H1 (cell line): ENCODE results near the gene ITPKC. TPM values are rescaled to one million over a fixed set of nuclear protein-coding genes. Genes with fewer than 3 reads are reported as not detected.

Experiments
- CTCF ChIA-PET: fragments of 300-600 bp; sonication (Branson Sonifier 250); formaldehyde crosslinking; loops from one replicate; lab custom pipeline; 2021; ENCODE audit not compliant: partially characterized antibody; lab: Charles Lee
- POLR2A ChIA-PET: fragments of 300-600 bp; sonication (Branson Sonifier 250); formaldehyde crosslinking; loops from one replicate; lab custom pipeline; 2021; ENCODE audit warnings: inconsistent platforms; ENCODE audit not compliant: partially characterized antibody; lab: Charles Lee
- DNase-seq, 2 experiments: peaks; one replicate each; pipeline versions ENCODE4 v3.0.0 to v3.0.0-alpha.2; 2010 to 2022; ENCODE audit warnings: low spot score in 2 of 2, low read depth in 1 of 2, mixed read lengths in 1 of 2
- FAIRE-seq: peaks from 2 replicates; lab custom pipeline; 2011; peaks lifted over from hg19 to GRCh38; lab: Jason Lieb, UNC
- H2AFZ ChIP-seq: 2 replicates; pipeline ENCODE4 v1.8.1; 2012; ENCODE audit warnings: low read length, inconsistent platforms
- H2AK5ac ChIP-seq: 2 replicates; pipeline ENCODE4 v1.6.1; 2013; ENCODE audit warnings: low read depth, low read length
- H2BK120ac ChIP-seq: replicated peaks from 2 replicates; pipeline ENCODE3; 2013; ENCODE audit warnings: low read depth, low read length, inconsistent platforms
- H2BK12ac ChIP-seq: 2 replicates; pipeline ENCODE4 v1.6.1; 2013; ENCODE audit warnings: low read depth, low read length
- H2BK15ac ChIP-seq: 2 replicates; pipeline ENCODE4 v1.6.1; 2013; ENCODE audit warnings: low read length
- H2BK20ac ChIP-seq: 2 replicates; pipeline ENCODE4 v1.6.1; 2013; ENCODE audit warnings: low read length
- H2BK5ac ChIP-seq: 2 replicates; pipeline ENCODE4 v1.6.1; 2013; ENCODE audit warnings: low read depth, low read length
- H3K14ac ChIP-seq: 2 replicates; pipeline ENCODE4 v1.6.1; 2013; ENCODE audit warnings: inconsistent platforms; ENCODE audit not compliant: insufficient read length
- H3K18ac ChIP-seq: 2 replicates; pipeline ENCODE4 v1.6.1; 2013; ENCODE audit warnings: low read length; ENCODE audit errors: extremely low read depth
- H3K23ac ChIP-seq: 2 replicates; pipeline ENCODE4 v1.6.1; 2013; ENCODE audit warnings: inconsistent platforms; ENCODE audit not compliant: insufficient read length
- H3K23me2 ChIP-seq: 2 replicates; pipeline ENCODE4 v1.6.1; 2013; ENCODE audit warnings: low read depth, low read length
- H3K27ac ChIP-seq: 2 replicates; pipeline ENCODE4 v1.6.1; 2011; ENCODE audit warnings: low read depth, low read length, inconsistent platforms
- H3K27me3 ChIP-seq, 4 experiments: replicated peaks in 1 of 4; 1 replicate in 1 of 4; 2 replicates in 3 of 4; pipeline versions ENCODE4 v1.6.1 to v1.8.1; 2011 to 2013; ENCODE audit warnings: low read length in 3 of 4, mild to moderate bottlenecking in 3 of 4, inconsistent platforms in 2 of 4, mixed read lengths in 2 of 4, moderate library complexity in 1 of 4; ENCODE audit not compliant: control insufficient read depth in 3 of 4, insufficient read depth in 3 of 4; ENCODE audit errors: extremely low read depth in 1 of 4
- H3K36me3 ChIP-seq, 4 experiments: 2 replicates each; pipeline versions ENCODE4 v1.6.1 to v1.8.1; 2011 to 2013; ENCODE audit warnings: mild to moderate bottlenecking in 4 of 4, low read length in 3 of 4, moderate library complexity in 2 of 4, control low read depth in 1 of 4, inconsistent platforms in 1 of 4; ENCODE audit not compliant: insufficient read depth in 4 of 4, control insufficient read depth in 2 of 4
- H3K4ac ChIP-seq: replicated peaks from 2 replicates; pipeline ENCODE3; 2013; ENCODE audit warnings: low read length, low read depth, mixed read lengths, inconsistent platforms; ENCODE audit not compliant: insufficient read length
- H3K4me1 ChIP-seq, 4 experiments: replicated peaks in 1 of 4; 1 replicate in 1 of 4; 2 replicates in 3 of 4; pipeline versions ENCODE4 v1.6.1 to v1.8.1; 2011 to 2013; ENCODE audit warnings: low read length in 3 of 4, inconsistent platforms in 2 of 4, mixed read lengths in 1 of 4; ENCODE audit not compliant: insufficient read depth in 4 of 4, control insufficient read depth in 3 of 4
- H3K4me2 ChIP-seq, 2 experiments: 2 replicates each; pipeline versions ENCODE4 v1.6.1 to v1.8.1; 2011 to 2013; ENCODE audit warnings: low read depth in 2 of 2, low read length in 2 of 2, control low read depth in 1 of 2, inconsistent platforms in 1 of 2, mild to moderate bottlenecking in 1 of 2; ENCODE audit not compliant: insufficient read depth in 1 of 2
- H3K4me3 ChIP-seq, 4 experiments: fragments of 200-600, 300-600 bp in 1 of 4; sonication (generic), shearing (Covaris generic), sonication (Bioruptor Twin) in 1 of 4; 2 replicates each; pipeline versions ENCODE4 v1.5.1 to v1.8.1; 2011 to 2016; ENCODE audit warnings: low read length in 4 of 4, low read depth in 3 of 4, control low read depth in 2 of 4, inconsistent platforms in 2 of 4, mild to moderate bottlenecking in 2 of 4, mixed read lengths in 1 of 4, moderate library complexity in 1 of 4; ENCODE audit not compliant: insufficient read depth in 2 of 4; ENCODE audit errors: extremely low read depth in 1 of 4
- H3K56ac ChIP-seq: replicated peaks from 2 replicates; pipeline ENCODE3; 2013; ENCODE audit warnings: low read depth, mild to moderate bottlenecking, mixed read lengths, low read length, inconsistent platforms; ENCODE audit not compliant: insufficient read length
- H3K79me1 ChIP-seq: 2 replicates; pipeline ENCODE4 v1.6.1; 2013; ENCODE audit warnings: low read depth, low read length, control low read depth
- H3K79me2 ChIP-seq, 2 experiments: 2 replicates each; pipeline versions ENCODE4 v1.6.1 to v1.8.1; 2012 to 2013; ENCODE audit warnings: low read length in 2 of 2, mild to moderate bottlenecking in 2 of 2, inconsistent platforms in 1 of 2; ENCODE audit not compliant: insufficient read depth in 2 of 2, control insufficient read depth in 1 of 2
- H3K9ac ChIP-seq, 4 experiments: replicated peaks in 1 of 4; 1 replicate in 1 of 4; 2 replicates in 3 of 4; pipeline versions ENCODE4 v1.6.1 to v1.8.1; 2011 to 2013; ENCODE audit warnings: low read depth in 3 of 4, low read length in 3 of 4, control low read depth in 2 of 4, mild to moderate bottlenecking in 2 of 4, moderate library complexity in 2 of 4, inconsistent platforms in 1 of 4; ENCODE audit errors: extremely low read depth in 1 of 4
- H3K9me3 ChIP-seq, 2 experiments: 2 replicates each; pipeline versions ENCODE4 v1.6.1 to v1.8.1; 2012 to 2013; ENCODE audit warnings: mild to moderate bottlenecking in 2 of 2, moderate library complexity in 2 of 2, control low read depth in 1 of 2, inconsistent platforms in 1 of 2, low read depth in 1 of 2, low read length in 1 of 2, mixed read lengths in 1 of 2; ENCODE audit not compliant: insufficient read depth in 2 of 2
- H4K20me1 ChIP-seq, 2 experiments: replicated peaks in 1 of 2; 2 replicates each; pipeline versions ENCODE3 to v1.8.1; 2011 to 2013; ENCODE audit warnings: inconsistent platforms in 2 of 2, low read length in 2 of 2, mild to moderate bottlenecking in 1 of 2; ENCODE audit not compliant: insufficient read depth in 2 of 2, control insufficient read depth in 1 of 2
- H4K5ac ChIP-seq: 2 replicates; pipeline ENCODE4 v1.6.1; 2013; ENCODE audit warnings: low read length, low read depth, mixed read lengths, inconsistent platforms; ENCODE audit not compliant: insufficient read length
- H4K8ac ChIP-seq: 2 replicates; pipeline ENCODE4 v1.8.0; 2013; ENCODE audit warnings: mild to moderate bottlenecking, moderate library complexity, low read length, inconsistent platforms; ENCODE audit not compliant: insufficient read depth; ENCODE audit errors: extremely low read depth
- H4K91ac ChIP-seq: replicated peaks from 2 replicates; pipeline ENCODE3; 2013; ENCODE audit warnings: low read length, mixed read lengths, inconsistent platforms; ENCODE audit not compliant: insufficient read length
- BCL11A ChIP-seq, 2 experiments: IDR thresholded peaks; one replicate each; pipeline ENCODE4 v1.6.1; 2011; ENCODE audit warnings: low read depth in 2 of 2, low read length in 2 of 2, mild to moderate bottlenecking in 2 of 2
- CEBPB ChIP-seq: IDR thresholded peaks from 2 replicates; pipeline ENCODE4 v1.6.1; 2012; ENCODE audit warnings: low read depth, low read length
- CTBP2 ChIP-seq: IDR thresholded peaks from 2 replicates; pipeline ENCODE4 v1.7.0; 2011; ENCODE audit warnings: borderline replicate concordance, mild to moderate bottlenecking, moderate library complexity, mixed read lengths, low read length; ENCODE audit not compliant: insufficient read depth, insufficient read length
- E2F6 ChIP-seq: IDR thresholded peaks from 2 replicates; pipeline ENCODE4 v1.6.1; 2012; ENCODE audit warnings: inconsistent platforms
- EGR1 ChIP-seq: IDR thresholded peaks from 2 replicates; pipeline ENCODE4 v1.6.1; 2011; ENCODE audit warnings: low read depth, low read length, borderline replicate concordance
- EZH2 ChIP-seq: fragments of 200-600 bp; sonication (generic); IDR thresholded peaks from 2 replicates; pipeline ENCODE4 v1.7.1; 2012; ENCODE audit warnings: low read depth, mild to moderate bottlenecking, moderate library complexity, low read length, inconsistent platforms; ENCODE audit not compliant: severe bottlenecking
- HDAC2 ChIP-seq, 2 experiments: fragments of 300-600 bp in 1 of 2; sonication (generic) in 1 of 2; IDR thresholded peaks; 2 replicates each; pipeline ENCODE4 v1.6.1; 2011 to 2012; ENCODE audit warnings: low read depth in 2 of 2, low read length in 2 of 2, mild to moderate bottlenecking in 2 of 2, moderate library complexity in 2 of 2, borderline replicate concordance in 1 of 2, inconsistent platforms in 1 of 2
- HDAC6 ChIP-seq: IDR thresholded peaks from one replicate; pipeline ENCODE4 v1.7.1; 2012; ENCODE audit warnings: low read depth, mild to moderate bottlenecking, inconsistent platforms, low read length, moderate library complexity
- KDM1A ChIP-seq: fragments of 200-600, 300-600 bp; sonication (generic); IDR thresholded peaks from 2 replicates; pipeline ENCODE4 v1.7.1; 2016; ENCODE audit warnings: mild to moderate bottlenecking, low read length, borderline replicate concordance
- NRF1 ChIP-seq: IDR thresholded peaks from 2 replicates; pipeline ENCODE4 v1.6.1; 2011; ENCODE audit warnings: mild to moderate bottlenecking, low read depth, low read length, improper control_type of control experiment
- SAP30 ChIP-seq: fragments of 300-600 bp; sonication (generic); IDR thresholded peaks from 2 replicates; pipeline ENCODE4 v1.7.1; 2012; ENCODE audit warnings: low read length, moderate library complexity, mild to moderate bottlenecking, inconsistent platforms; ENCODE audit not compliant: insufficient read depth, insufficient replicate concordance
- SIRT6 ChIP-seq: IDR thresholded peaks from one replicate; pipeline ENCODE4 v1.7.1; 2012; ENCODE audit warnings: low read length, inconsistent platforms
- SP4 ChIP-seq: IDR thresholded peaks from 2 replicates; pipeline ENCODE4 v1.6.1; 2012; ENCODE audit warnings: low read length, inconsistent platforms
- WGBS, 2 experiments: shearing (Covaris generic) in 1 of 2; methylation state at CpG; one replicate each; pipeline versions ENCODE4 v1.1.6 to v1.1.7; 2013 to 2015; ENCODE audit warnings: low lambda C conversion rate in 2 of 2, mixed read lengths in 2 of 2, inconsistent platforms in 1 of 2, low coverage in 1 of 2, missing lambda C conversion rate in 1 of 2; ENCODE audit not compliant: insufficient replicate concordance in 2 of 2, insufficient coverage in 1 of 2, insufficient read length in 1 of 2; ENCODE audit errors: extremely low coverage in 1 of 2, missing lambda C conversion rate in 1 of 2; 5-methylcytosine and 5-hydroxymethylcytosine counted together
- polyA plus RNA-seq, 7 experiments: library from polyadenylated mRNA; depleted of rRNA in 3 of 7; stranded (reverse) in 5 of 7; unstranded in 2 of 7; fragments of >200 nt in 5 of 7; fragments of 200-250 nt in 2 of 7; gene quantifications; 1 replicate in 5 of 7; 2 replicates in 1 of 7; 4 replicates in 1 of 7; pipeline versions ENCODE4 v1.2.1 to v1.2.3, GENCODE V29; 2011 to 2013; ENCODE audit warnings: missing spikeins in 2 of 7, mixed read lengths in 2 of 7
- total RNA-seq: library from RNA; stranded (reverse); fragmentation: NEBNext Ultra II Directional; extraction: Animal tissue kit (Norgen Biotek cat#: 25700); gene quantifications from 2 replicates; pipeline ENCODE4 v1.2.1, GENCODE V29; 2021

Gene ITPKC
- total and polyA plus RNA-seq, 2 of the 8 experiments (the other 6 are each of a cell fraction or from before 2014, with no cell fraction given) = 5.2 to 8.9 TPM

DNA sequence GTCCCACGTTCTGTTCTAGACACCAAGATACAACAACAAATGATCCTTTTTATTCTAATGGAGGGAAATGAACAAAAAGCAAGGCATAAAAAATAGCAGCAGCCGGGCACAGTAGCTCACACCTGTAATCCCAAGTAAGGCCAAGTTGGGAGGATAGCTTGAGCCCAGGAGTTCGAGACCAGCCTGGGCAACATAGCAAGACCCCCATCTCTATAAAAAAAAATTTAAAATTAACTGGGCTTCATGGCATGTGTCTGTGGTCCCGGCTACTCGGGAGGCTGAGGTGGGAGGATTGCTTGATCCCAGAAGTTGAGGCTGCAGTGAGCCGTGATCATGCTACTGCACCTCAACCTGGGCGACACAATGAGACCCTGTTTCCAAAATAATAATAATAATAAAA is 59.5 kb downstream of the ITPKC start:
- Histone ChIP-seq H3K23me2 (peaks cover 8% of the 10 kb centered on the region; the same call in 1 of the 2 replicates), H2AK5ac (no peak overlapping the region), H3K23ac (no peak overlapping the region), H3K4me3 (no peak overlapping the region), H4K5ac (no peak overlapping the region), H2BK20ac (no peak overlapping the region), H3K79me1 (no peaks in the 10 kb centered on the region), H3K4me2 (peak overlapping the region; percentile 94 to 96; a peak in 1 of 4 replicates), H4K20me1 (no peaks in the 10 kb centered on the region), H3K36me3 (no peaks in the 10 kb centered on the region), H2BK15ac (no peak overlapping the region), H4K91ac (no peak overlapping the region), H3K56ac (no peak overlapping the region), H3K27ac (no peak overlapping the region), H4K8ac (no peak overlapping the region; the same call in 1 of the 2 replicates), H2BK120ac (no peak overlapping the region), H3K9me3 (no peaks in the 10 kb centered on the region), H2AFZ (no peak overlapping the region), H3K4ac (no peak overlapping the region), H2BK5ac (0 out of 2 replicates have a peak overlapping the region, but pooled peaks have one; percentile 97), H3K79me2 (no peaks in the 10 kb centered on the region), H3K9ac (no peak overlapping the region), H3K27me3 (no peaks in the 10 kb centered on the region), H2BK12ac (no peak overlapping the region), H3K4me1 (peaks cover 0 to 14% (median 6%) of the 10 kb centered on the region in 4 experiments; a peak in 6 of 7 replicates), H3K14ac (no peak overlapping the region), H3K18ac (no peak overlapping the region)
- DNase-seq = no peak
- ChIA-PET POLR2A (interaction anchor here (1.1 to 17.9 kb wide), 6 partner anchors 9 to 26 kb away, joined by 4 to 399 read pairs (median 28); partner anchors contain the start of genes ACTMAP, EGLN2 and SNRPA), CTCF (interaction anchor here (3.9 kb wide), 1 partner anchor 21 kb away, joined by 29 read pairs; the partner anchor contains the start of gene EGLN2)
- no peak for FAIRE-seq
- WGBS, 2 experiments = 75% methylated on average over 7 of the region's 7 CpGs; no CpG with 5 or more reads in 1 of the 2 experiments
- TF ChIP-seq BCL11A (IDR thresholded peaks at IDR 0.05; ENCODE audit: low read depth in 2 of 2, low read length in 2 of 2) = no peak
- TF ChIP-seq SIRT6 = no peak
- no peak for TF ChIP-seq EZH2
- TF ChIP-seq SP4 = no peak
- no peak for TF ChIP-seq CEBPB
- TF ChIP-seq HDAC2 (IDR thresholded peaks at IDR 0.05; ENCODE audit: borderline replicate concordance in 1 of 2, low read depth in 2 of 2, low read length in 2 of 2) = no peak
- no peak for TF ChIP-seq CTBP2
- no peak for TF ChIP-seq KDM1A
- TF ChIP-seq SAP30 = no peak
- no peak for TF ChIP-seq HDAC6
- TF ChIP-seq E2F6 = no peak
- no peak for TF ChIP-seq NRF1
- no peak for TF ChIP-seq EGR1
